ENCODE results near the gene CAP1. TPM values are rescaled to one million over a fixed set of nuclear protein-coding genes. Genes with fewer than 3 reads are reported as not detected.

CAP1 gene
- total and polyA plus RNA-seq, 9 of the 15 experiments (the other 6 are each of a cell fraction or from before 2014, with no cell fraction given) = 230 to 658 (median 281) TPM

DNA sequence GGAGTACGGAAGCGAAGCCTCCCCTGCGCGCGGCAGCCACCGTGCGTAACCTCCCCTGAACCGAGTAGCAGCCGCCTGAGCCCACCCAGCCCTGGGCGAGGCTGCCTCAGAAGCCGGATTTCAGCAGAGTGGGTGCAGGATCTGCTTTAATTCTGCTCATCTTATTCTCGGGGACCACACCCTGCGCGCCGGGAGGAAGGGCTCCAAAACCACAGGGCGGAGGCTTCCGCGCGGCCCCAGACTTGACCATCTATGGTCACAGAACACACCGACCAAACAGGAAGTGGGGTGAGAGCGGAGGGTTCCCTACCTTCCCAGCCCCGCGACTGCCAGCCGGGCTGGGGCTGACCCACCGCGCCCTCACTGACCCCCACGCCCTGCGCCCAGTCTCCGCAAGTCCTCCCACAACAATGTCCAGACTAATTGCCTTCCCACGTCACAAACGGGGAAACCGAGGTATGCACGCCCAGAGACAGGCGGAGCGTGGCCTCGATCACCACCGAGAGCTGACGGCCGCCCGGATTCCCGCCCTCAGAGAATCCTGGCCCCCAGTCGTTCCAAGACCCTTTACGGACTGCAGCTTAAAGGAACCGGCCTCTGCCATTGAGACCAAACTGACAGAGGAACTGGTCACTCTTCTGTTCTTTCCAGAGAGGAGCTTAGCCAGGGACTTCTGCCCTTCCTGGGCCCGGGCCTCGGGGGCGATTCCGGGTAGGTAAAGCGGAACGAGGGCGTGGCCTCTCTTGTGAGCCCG lies 595 bp upstream of the CAP1 start (continued):
- TF ChIP-seq, protein P1, sequence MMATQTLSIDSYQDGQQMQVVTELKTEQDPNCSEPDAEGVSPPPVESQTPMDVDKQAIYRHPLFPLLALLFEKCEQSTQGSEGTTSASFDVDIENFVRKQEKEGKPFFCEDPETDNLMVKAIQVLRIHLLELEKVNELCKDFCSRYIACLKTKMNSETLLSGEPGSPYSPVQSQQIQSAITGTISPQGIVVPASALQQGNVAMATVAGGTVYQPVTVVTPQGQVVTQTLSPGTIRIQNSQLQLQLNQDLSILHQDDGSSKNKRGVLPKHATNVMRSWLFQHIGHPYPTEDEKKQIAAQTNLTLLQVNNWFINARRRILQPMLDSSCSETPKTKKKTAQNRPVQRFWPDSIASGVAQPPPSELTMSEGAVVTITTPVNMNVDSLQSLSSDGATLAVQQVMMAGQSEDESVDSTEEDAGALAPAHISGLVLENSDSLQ (IDR thresholded peaks at IDR 0.05) = no peak
- TF ChIP-seq PHB (CRISPR knock-in tag; IDR thresholded peaks at IDR 0.05) (peak; percentile 6; the same call in 1 of the 2 replicates), ELF1 (tag; IDR thresholded peaks at IDR 0.05) (peak; percentile 91), IFI16 (CRISPR knock-in tag; IDR thresholded peaks at IDR 0.05) (no peak), HDAC1 (IDR thresholded peaks at IDR 0.05) (peak in 1 of 2 experiments; percentile 89; a peak in 2 of 4 replicates), TAL1 (IDR thresholded peaks at IDR 0.05) (no peak), ZNF589 (CRISPR knock-in tag; IDR thresholded peaks at IDR 0.05; ENCODE audit: low read depth) (peak; percentile 81; the same call in 1 of the 2 replicates), SRSF7 (optimal IDR thresholded peaks at IDR 0.05; ENCODE audit: low read depth, low read length) (no peak), ZNF212 (CRISPR knock-in tag; IDR thresholded peaks at IDR 0.05) (0 out of 2 replicates have a peak, but pooled peaks have one; percentile 8), GTF2E2 (tag; IDR thresholded peaks at IDR 0.05) (peak; percentile 99), FOXK2 (conservative IDR thresholded peaks at IDR 0.05 in 1 of 2, IDR thresholded peaks at IDR 0.05 in 1 of 2; ENCODE audit: low read depth in 2 of 2) (peak in 1 of 2 experiments; percentile 58; a peak in 1 of 4 replicates), NONO (IDR thresholded peaks at IDR 0.05; ENCODE audit: low read depth in 2 of 2, low read length in 1 of 2) (0 out of 4 replicates have a peak, but pooled peaks of 1 of the 2 experiments have one; percentile 24), ZC3H8 (IDR thresholded peaks at IDR 0.05) (no peak), ZNF561 (CRISPR knock-in tag; conservative IDR thresholded peaks at IDR 0.05) (no peak), ZNF134 (CRISPR knock-in tag; conservative IDR thresholded peaks at IDR 0.05) (0 out of 2 replicates have a peak, but pooled peaks have one; percentile 12)
- TF ChIP-seq, protein P2, sequence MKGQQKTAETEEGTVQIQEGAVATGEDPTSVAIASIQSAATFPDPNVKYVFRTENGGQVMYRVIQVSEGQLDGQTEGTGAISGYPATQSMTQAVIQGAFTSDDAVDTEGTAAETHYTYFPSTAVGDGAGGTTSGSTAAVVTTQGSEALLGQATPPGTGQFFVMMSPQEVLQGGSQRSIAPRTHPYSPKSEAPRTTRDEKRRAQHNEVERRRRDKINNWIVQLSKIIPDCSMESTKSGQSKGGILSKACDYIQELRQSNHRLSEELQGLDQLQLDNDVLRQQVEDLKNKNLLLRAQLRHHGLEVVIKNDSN (CRISPR knock-in tag; IDR thresholded peaks at IDR 0.05) = no peak
- TF ChIP-seq, protein P3, sequence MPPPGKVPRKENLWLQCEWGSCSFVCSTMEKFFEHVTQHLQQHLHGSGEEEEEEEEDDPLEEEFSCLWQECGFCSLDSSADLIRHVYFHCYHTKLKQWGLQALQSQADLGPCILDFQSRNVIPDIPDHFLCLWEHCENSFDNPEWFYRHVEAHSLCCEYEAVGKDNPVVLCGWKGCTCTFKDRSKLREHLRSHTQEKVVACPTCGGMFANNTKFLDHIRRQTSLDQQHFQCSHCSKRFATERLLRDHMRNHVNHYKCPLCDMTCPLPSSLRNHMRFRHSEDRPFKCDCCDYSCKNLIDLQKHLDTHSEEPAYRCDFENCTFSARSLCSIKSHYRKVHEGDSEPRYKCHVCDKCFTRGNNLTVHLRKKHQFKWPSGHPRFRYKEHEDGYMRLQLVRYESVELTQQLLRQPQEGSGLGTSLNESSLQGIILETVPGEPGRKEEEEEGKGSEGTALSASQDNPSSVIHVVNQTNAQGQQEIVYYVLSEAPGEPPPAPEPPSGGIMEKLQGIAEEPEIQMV (tag; conservative IDR thresholded peaks at IDR 0.05; ENCODE audit: low read depth) = no peak
- TF ChIP-seq, protein P4, sequence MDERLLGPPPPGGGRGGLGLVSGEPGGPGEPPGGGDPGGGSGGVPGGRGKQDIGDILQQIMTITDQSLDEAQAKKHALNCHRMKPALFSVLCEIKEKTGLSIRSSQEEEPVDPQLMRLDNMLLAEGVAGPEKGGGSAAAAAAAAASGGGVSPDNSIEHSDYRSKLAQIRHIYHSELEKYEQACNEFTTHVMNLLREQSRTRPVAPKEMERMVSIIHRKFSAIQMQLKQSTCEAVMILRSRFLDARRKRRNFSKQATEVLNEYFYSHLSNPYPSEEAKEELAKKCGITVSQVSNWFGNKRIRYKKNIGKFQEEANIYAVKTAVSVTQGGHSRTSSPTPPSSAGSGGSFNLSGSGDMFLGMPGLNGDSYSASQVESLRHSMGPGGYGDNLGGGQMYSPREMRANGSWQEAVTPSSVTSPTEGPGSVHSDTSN (CRISPR knock-in tag; IDR thresholded peaks at IDR 0.05; ENCODE audit: low read depth) = no peak
- TF ChIP-seq, protein P4 (tag; conservative IDR thresholded peaks at IDR 0.05; ENCODE audit: low read depth) = no peak
